Mucosa of stomach (tissue), 1 donor: ENCODE results near the gene SEC11A.

ENCODE experiments used
- H3K27me3 ChIP-seq: one replicate; pipeline ENCODE4 v1.7.0; 2013; ENCODE audit warnings: mild to moderate bottlenecking, low read length; ENCODE audit not compliant: control insufficient read depth, insufficient read depth
- H3K36me3 ChIP-seq: one replicate; pipeline ENCODE4 v1.7.0; 2013; ENCODE audit warnings: low read length; ENCODE audit not compliant: control insufficient read depth, insufficient read depth
- H3K4me1 ChIP-seq: one replicate; pipeline ENCODE4 v1.7.0; 2013; ENCODE audit warnings: mild to moderate bottlenecking, low read length; ENCODE audit not compliant: control insufficient read depth, insufficient read depth
- H3K4me3 ChIP-seq: one replicate; pipeline ENCODE4 v1.7.0; 2013; ENCODE audit warnings: low read length
- H3K9ac ChIP-seq: one replicate; pipeline ENCODE4 v1.7.0; 2013; ENCODE audit warnings: mild to moderate bottlenecking, low read length, moderate library complexity
- H3K9me3 ChIP-seq: one replicate; pipeline ENCODE4 v1.7.0; 2013; ENCODE audit warnings: mild to moderate bottlenecking, low read length, moderate library complexity; ENCODE audit not compliant: control insufficient read depth
- donor health status: Pancreatic carcinoma.

SEC11A gene

DNA sequence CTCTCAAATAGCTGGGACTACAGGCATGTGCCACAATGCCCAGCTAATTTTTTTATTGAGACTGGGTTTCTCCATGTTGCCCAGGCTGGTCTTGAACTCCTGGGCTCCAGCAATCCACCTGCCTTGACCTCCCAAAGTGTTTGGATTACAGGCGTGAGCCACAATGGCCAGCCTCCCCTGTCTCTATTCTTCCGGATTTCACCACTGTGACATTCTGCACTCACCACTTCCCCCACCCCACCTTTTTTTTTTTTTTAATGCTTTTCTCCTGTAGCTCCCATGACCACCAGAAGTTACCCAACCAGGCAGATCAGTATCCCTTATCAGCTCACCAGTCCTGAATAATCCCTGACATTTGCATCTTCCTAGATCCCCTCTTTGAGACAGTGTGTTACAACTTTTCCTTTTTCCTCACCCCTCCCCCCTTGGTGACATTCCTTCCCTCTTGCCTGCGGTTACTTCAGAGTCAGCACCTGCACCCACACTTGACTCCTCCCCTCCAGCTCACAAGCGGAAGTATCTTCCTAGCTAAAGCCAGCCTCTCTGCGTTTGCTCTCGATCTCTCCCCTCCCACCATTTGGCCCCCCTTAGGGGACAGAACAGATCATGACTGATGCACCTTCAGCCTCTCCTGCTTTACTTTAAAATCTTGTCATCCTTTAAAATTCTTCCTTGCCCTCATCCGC lies 19.0 kb upstream of the SEC11A start:
- Histone ChIP-seq H3K4me1 (peaks cover 12% of the 10 kb centered on the region), H3K9ac (peak overlapping the region; percentile 53), H3K36me3 (no peaks in the 10 kb centered on the region), H3K4me3 (peak overlapping the region; percentile 1), H3K9me3 (no peaks in the 10 kb centered on the region), H3K27me3 (no peaks in the 10 kb centered on the region)

DNA sequence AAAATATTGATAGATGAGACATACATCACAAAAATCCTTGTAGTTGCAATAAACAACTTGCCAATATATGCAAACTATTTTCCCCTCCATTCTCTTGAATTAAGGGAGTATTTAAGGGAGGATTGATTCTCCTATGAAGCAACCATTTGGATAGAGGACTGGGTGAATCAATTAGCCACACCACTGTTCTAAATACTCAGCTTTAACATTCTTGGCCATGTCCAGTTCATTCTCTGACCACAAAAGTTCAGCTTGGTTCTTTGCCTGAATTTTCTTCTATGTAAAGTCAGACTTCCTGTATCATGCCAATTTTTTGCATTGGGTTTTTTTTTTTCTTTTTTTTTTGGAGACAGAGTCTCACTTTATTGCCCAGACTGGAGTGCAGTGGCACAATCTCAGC lies 15.8 kb upstream of the SEC11A start:
- Histone ChIP-seq H3K4me3 (no peak overlapping the region), H3K4me1 (peaks cover 12% of the 10 kb centered on the region), H3K9ac (no peak overlapping the region), H3K27me3 (no peaks in the 10 kb centered on the region), H3K36me3 (no peaks in the 10 kb centered on the region), H3K9me3 (no peaks in the 10 kb centered on the region)

GRCh38 chr15:84727429-84727828 lies 11.5 kb upstream of the SEC11A start:
- no peak overlapping the region for H3K9ac ChIP-seq
- H3K27me3 ChIP-seq, result no peaks in the 10 kb centered on the region
- H3K9me3 ChIP-seq, result no peaks in the 10 kb centered on the region
- no peaks in the 10 kb centered on the region for H3K4me1 ChIP-seq
- no peaks in the 10 kb centered on the region for H3K36me3 ChIP-seq
- no peak overlapping the region for H3K4me3 ChIP-seq

DNA sequence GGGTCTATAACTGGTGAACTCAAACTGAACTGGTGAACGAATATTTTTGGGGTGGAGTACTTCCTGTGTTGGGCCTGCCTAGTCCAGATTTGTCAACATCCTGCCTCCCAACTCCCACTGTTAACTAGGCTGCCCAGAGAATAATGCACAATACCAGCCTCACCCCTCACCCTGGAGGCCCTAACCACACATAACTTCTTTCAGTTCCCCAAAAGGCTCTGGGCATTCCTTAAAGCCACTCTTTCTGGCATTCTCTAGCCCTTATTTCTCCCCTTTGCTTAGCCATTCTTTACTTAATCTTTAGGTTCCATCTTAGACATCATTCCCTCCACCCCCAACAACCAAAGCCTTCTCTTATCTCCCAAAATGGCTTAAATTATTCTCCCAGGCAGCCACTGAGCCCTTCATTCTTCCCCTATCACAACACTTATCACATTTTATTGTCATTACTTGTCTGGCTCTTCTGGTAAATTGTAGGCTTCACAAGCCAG lies 9.1 kb upstream of the SEC11A start:
- no peaks in the 10 kb centered on the region for H3K4me1 ChIP-seq
- no peaks in the 10 kb centered on the region for H3K27me3 ChIP-seq
- H3K9me3 ChIP-seq, result no peaks in the 10 kb centered on the region
- H3K9ac ChIP-seq, result no peak overlapping the region
- H3K4me3 ChIP-seq, result no peak overlapping the region
- no peaks in the 10 kb centered on the region for H3K36me3 ChIP-seq

DNA sequence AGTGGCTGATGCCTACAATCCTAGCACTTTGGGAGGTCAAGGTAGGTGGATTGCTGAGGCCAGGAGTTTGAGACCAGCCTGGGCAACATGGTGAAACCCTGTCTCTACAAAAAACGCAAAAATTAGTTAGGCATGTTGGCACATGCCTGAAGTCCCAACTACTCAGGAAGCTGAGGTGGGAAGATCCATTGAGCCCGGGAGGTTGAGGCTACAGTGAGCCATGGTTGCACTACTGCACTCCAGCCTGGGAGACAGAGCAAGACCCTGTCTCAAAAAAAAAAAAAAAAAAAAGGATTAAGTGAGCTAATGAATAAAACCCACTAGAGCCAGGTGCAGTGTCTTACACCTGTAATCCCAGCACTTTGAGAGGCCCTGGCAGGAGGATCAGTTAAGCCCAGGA lies 6.7 kb upstream of the SEC11A start:
- no peak overlapping the region for H3K4me3 ChIP-seq
- H3K9me3 ChIP-seq, result no peaks in the 10 kb centered on the region
- no peak overlapping the region for H3K9ac ChIP-seq
- no peaks in the 10 kb centered on the region for H3K27me3 ChIP-seq
- H3K4me1 ChIP-seq, result no peaks in the 10 kb centered on the region
- H3K36me3 ChIP-seq, result no peaks in the 10 kb centered on the region

- Histone ChIP-seq H3K27me3 (no peaks in the 10 kb centered on the region), H3K9ac (no peak overlapping the region), H3K4me1 (peaks cover 4% of the 10 kb centered on the region), H3K4me3 (no peak overlapping the region), H3K9me3 (no peaks in the 10 kb centered on the region), H3K36me3 (no peaks in the 10 kb centered on the region)
Observed at GRCh38 chr15:84721371-84721770, 5.4 kb upstream of the SEC11A start.

- H3K9me3 ChIP-seq, result no peaks in the 10 kb centered on the region
- H3K36me3 ChIP-seq, result no peaks in the 10 kb centered on the region
- peaks cover 4% of the 10 kb centered on the region for H3K4me1 ChIP-seq
- peak overlapping the region; percentile 93 for H3K9ac ChIP-seq
- peak overlapping the region; percentile 73 for H3K4me3 ChIP-seq
- no peaks in the 10 kb centered on the region for H3K27me3 ChIP-seq
Observed at GRCh38 chr15:84715441-84716035, 401 bp downstream of the SEC11A start.

DNA sequence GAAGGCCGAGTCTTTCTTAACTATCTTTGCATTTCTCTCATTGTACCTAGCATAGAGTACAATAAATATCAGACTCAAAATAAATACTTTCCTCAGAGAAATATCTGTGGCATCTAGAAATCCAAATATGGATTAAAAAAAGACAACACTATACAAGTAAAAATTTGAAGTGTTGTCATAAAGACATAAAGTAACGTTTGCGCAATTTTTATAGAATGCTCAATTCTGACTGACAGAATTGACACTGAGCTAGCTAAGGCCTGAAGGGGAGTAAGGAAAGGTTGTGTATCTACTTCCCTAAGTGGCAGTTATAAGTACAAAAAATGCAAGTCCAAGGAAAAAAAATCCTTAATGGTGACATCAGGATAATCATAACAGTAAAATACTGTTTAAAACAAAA lies 1.1 kb downstream of the SEC11A start:
- Histone ChIP-seq H3K4me3 (peak overlapping the region; percentile 73), H3K9ac (peak overlapping the region; percentile 93), H3K36me3 (no peaks in the 10 kb centered on the region), H3K9me3 (no peaks in the 10 kb centered on the region), H3K27me3 (no peaks in the 10 kb centered on the region), H3K4me1 (peaks cover 4% of the 10 kb centered on the region)

GRCh38 chr15:84714372-84714771 lies 1.6 kb downstream of the SEC11A start:
- Histone ChIP-seq H3K36me3 (no peaks in the 10 kb centered on the region), H3K4me1 (peaks cover 4% of the 10 kb centered on the region), H3K27me3 (no peaks in the 10 kb centered on the region), H3K4me3 (no peak overlapping the region), H3K9ac (no peak overlapping the region), H3K9me3 (no peaks in the 10 kb centered on the region)

DNA sequence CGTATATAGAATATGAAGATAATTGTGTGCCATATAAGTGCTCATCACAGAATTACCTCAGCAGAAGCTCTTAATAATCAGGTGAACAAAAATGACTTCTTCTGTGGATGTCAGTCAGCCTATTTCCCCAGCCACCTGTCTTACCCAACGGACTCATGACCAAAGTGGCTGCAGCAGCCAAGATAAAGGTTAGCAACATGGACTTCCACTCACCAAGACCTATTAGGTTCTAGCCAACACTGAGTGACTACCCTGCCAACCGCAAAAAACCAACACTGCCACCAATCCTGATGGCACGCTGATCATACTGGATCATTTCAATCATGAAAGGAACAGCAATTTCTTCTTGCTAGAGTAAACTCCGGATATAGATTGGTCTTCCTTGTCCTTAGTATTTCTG lies 12.1 kb downstream of the SEC11A start:
- H3K36me3 ChIP-seq, result no peaks in the 10 kb centered on the region
- no peaks in the 10 kb centered on the region for H3K27me3 ChIP-seq
- no peak overlapping the region for H3K9ac ChIP-seq
- no peaks in the 10 kb centered on the region for H3K9me3 ChIP-seq
- no peak overlapping the region for H3K4me3 ChIP-seq
- H3K4me1 ChIP-seq, result no peaks in the 10 kb centered on the region

DNA sequence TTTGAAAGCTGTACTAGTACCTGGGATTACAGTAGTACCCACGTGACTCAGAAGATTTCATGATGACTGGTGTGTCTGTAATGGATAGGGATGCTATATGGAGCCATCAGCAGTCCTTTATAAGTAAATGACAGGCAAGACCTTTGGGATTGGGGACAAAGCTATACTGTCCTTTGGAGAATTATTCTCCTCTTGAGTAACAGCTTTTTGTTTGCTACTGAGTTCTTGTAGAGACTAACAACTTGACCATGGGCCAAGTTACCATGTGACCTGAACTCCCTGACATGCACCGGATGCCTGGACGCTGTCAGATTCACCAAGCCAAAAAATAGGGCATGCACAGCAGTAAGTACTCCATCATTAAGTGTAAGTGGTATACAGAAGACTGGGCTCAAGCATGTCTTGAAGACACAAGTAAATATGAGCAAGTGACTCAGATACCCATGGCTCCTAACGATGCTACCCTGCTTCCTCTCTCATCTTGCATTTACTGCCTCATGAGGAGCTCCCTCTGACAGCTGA lies 12.9 kb downstream of the SEC11A start:
- Histone ChIP-seq H3K4me3 (no peak overlapping the region), H3K4me1 (no peaks in the 10 kb centered on the region), H3K36me3 (no peaks in the 10 kb centered on the region), H3K27me3 (no peaks in the 10 kb centered on the region), H3K9ac (no peak overlapping the region), H3K9me3 (no peaks in the 10 kb centered on the region)

GRCh38 chr15:84699538-84700191 lies 16.3 kb downstream of the SEC11A start:
- H3K4me1 ChIP-seq, result no peaks in the 10 kb centered on the region
- no peaks in the 10 kb centered on the region for H3K27me3 ChIP-seq
- no peaks in the 10 kb centered on the region for H3K9me3 ChIP-seq
- H3K4me3 ChIP-seq, result no peak overlapping the region
- H3K9ac ChIP-seq, result no peak overlapping the region
- H3K36me3 ChIP-seq, result no peaks in the 10 kb centered on the region
